ENCODE measurements around the gene HOXD10.

GRCh38 chr2:176101842-176102241 is 14.7 kb upstream of the HOXD10 start:
- TF ChIP-seq CTCF (IDR thresholded peaks at IDR 0.05) (no peak), EP300 (IDR thresholded peaks at IDR 0.05) (no peak), POLR2A (IDR thresholded peaks at IDR 0.05) (no peak), POLR2AphosphoS5 (IDR thresholded peaks at IDR 0.05) (no peak)
